Activated CD8-positive, alpha-beta memory T cell treated with anti-CD3 and anti-CD28 coated beads, Interleukin-2, amount 10 ng/mL, durations not matched to agents 7 days and 5 days (primary cell): ENCODE results near the gene FGD5. TPM values are rescaled to one million over a fixed set of nuclear protein-coding genes. Genes with fewer than 3 reads are reported as not detected.

Experiments
- ATAC-seq: fragments of 150-1000 bp; cut with Tn5 transposase; one replicate; pipeline ENCODE4 v1.10.0; 2021; ENCODE audit warnings: moderate library complexity
- CTCF ChIA-PET: fragments of 350-600 bp; sonication (Branson Sonifier 250); formaldehyde crosslinking; loops from one replicate; lab custom pipeline; 2021; ENCODE audit warnings: antibody characterized with exemption; lab: Charles Lee
- DNase-seq: peaks from one replicate; pipeline ENCODE4 v3.0.0-alpha.2; 2020
- H3K27ac Mint-ChIP-seq: one replicate; pipeline ENCODE4 v1.8.0; 2021; ENCODE audit warnings: mild to moderate bottlenecking, mixed read lengths
- H3K27me3 Mint-ChIP-seq: one replicate; pipeline ENCODE4 v1.8.0; 2021; ENCODE audit warnings: mixed read lengths
- H3K36me3 Mint-ChIP-seq: one replicate; pipeline ENCODE4 v1.8.0; 2021; ENCODE audit warnings: mild to moderate bottlenecking, mixed read lengths
- H3K4me1 Mint-ChIP-seq: one replicate; pipeline ENCODE4 v1.8.0; 2021; ENCODE audit warnings: mixed read lengths
- H3K4me3 Mint-ChIP-seq: one replicate; pipeline ENCODE4 v1.8.0; 2021; ENCODE audit warnings: mild to moderate bottlenecking, moderate library complexity, mixed read lengths
- H3K9me3 Mint-ChIP-seq: one replicate; pipeline ENCODE4 v1.8.0; 2022; ENCODE audit warnings: low read depth, mixed read lengths
- total RNA-seq, 2 experiments: library from RNA; stranded (reverse); gene quantifications; one replicate each; pipeline ENCODE4 v1.2.3, GENCODE V29; 2021

FGD5 gene
- total RNA-seq, 2 experiments from 2014 or later, result not detected

DNA sequence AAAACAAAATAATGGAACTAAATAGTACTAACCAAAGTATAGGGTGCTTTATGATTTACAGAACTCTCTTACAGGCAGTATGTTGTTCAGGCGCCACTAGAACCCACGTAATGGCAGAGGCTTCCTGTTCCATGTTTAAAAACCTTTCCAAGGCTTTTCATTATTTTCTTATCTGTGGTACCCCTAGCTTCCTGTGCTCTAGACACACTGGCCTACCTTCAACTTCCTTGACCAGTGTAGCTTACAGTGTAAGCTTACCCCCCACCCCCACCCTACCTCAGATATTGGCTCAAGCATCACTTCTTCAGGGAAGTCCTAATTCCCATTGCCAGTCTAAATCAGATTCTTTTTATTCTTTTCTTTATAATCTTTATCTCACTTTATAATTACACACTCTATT is 131.5 kb downstream of the FGD5 start:
- Mint-ChIP-seq H3K36me3 (peaks cover 22% of the 10 kb centered on the region), H3K9me3 (no peaks in the 10 kb centered on the region), H3K27ac (no peak overlapping the region), H3K27me3 (no peaks in the 10 kb centered on the region), H3K4me1 (peaks cover 45% of the 10 kb centered on the region), H3K4me3 (no peak overlapping the region)
- DNase-seq (no peak), ATAC-seq (no peak)
- CTCF ChIA-PET, result interaction anchor here (1.1 kb wide), 1 partner anchor 25 kb away, joined by 3 read pairs; no protein-coding TSS in a partner anchor

DNA sequence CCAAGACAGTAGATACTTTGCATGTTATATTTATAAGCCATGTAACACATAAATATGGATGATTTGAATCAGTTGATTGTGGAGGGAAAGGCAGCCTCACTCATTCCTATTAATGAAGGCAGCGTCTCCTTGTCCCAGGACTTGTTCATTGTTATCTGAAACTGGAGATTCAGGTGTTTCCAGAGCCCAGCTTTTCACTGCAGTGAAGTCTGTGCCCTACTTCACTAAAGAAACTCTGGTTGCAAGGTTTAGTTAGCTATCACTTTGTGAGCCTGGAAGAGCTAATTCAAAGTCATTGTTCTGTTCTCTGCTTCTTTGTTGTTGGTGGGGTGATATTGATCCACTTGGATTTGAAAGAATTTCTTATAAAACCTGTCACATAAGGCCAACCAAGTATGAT is 138.4 kb downstream of the FGD5 start:
- CTCF ChIA-PET, result interaction anchor here (1.4 kb wide), 1 partner anchor 36 kb away, joined by 3 read pairs; no protein-coding TSS in a partner anchor
- ATAC-seq (no peak), DNase-seq (no peak)
- H3K27me3 Mint-ChIP-seq, result no peaks in the 10 kb centered on the region
- peaks cover 53% of the 10 kb centered on the region for H3K4me1 Mint-ChIP-seq
- peaks cover 22% of the 10 kb centered on the region for H3K36me3 Mint-ChIP-seq
- no peak overlapping the region for H3K27ac Mint-ChIP-seq
- no peaks in the 10 kb centered on the region for H3K9me3 Mint-ChIP-seq
- H3K4me3 Mint-ChIP-seq, result no peak overlapping the region

DNA sequence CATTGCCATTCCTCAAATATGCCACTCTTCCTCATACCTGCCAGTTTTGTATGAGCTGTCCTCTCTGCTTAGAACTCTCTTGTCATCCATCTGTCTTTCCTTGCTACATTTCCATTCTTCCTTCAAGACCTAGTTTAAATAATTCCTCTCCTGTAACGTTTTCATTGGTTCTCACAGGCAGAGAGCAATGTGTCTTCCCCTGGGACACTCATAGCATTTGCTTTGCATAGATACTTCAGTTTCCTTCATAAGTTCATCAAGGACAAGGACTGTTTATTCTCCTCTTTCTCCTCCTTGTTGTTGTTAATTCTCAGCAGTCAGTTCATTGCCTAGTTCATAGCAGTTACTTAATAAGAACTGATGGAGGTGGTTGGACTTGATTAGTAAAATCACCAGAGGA is 139.2 kb downstream of the FGD5 start:
- Mint-ChIP-seq H3K9me3 (no peaks in the 10 kb centered on the region), H3K36me3 (peaks cover 27% of the 10 kb centered on the region), H3K27ac (peak overlapping the region; percentile 22), H3K4me1 (peaks cover 53% of the 10 kb centered on the region), H3K27me3 (no peaks in the 10 kb centered on the region), H3K4me3 (no peak overlapping the region)
- ATAC-seq (no peak), DNase-seq (no peak)
- CTCF ChIA-PET, result interaction anchor here (1.2 to 1.6 kb wide), 2 partner anchors 11 to 14 kb away, joined by 3 read pairs; partner anchors contain the start of gene NR2C2

GRCh38 chr3:14959359-14959943 is 140.7 kb downstream of the FGD5 start:
- peak overlapping the region; percentile 95 for H3K27ac Mint-ChIP-seq
- peak overlapping the region; percentile 85 for H3K4me3 Mint-ChIP-seq
- H3K27me3 Mint-ChIP-seq, result no peaks in the 10 kb centered on the region
- CTCF ChIA-PET, result interaction anchor here (1.6 to 1.7 kb wide), 3 partner anchors 11 to 90 kb away, joined by 3 to 4 read pairs (median 3); partner anchors contain the start of gene NR2C2
- peak; percentile 77 for ATAC-seq
- peaks cover 50% of the 10 kb centered on the region for H3K4me1 Mint-ChIP-seq
- peaks cover 28% of the 10 kb centered on the region for H3K36me3 Mint-ChIP-seq
- DNase-seq, result no peak
- H3K9me3 Mint-ChIP-seq, result no peaks in the 10 kb centered on the region

DNA sequence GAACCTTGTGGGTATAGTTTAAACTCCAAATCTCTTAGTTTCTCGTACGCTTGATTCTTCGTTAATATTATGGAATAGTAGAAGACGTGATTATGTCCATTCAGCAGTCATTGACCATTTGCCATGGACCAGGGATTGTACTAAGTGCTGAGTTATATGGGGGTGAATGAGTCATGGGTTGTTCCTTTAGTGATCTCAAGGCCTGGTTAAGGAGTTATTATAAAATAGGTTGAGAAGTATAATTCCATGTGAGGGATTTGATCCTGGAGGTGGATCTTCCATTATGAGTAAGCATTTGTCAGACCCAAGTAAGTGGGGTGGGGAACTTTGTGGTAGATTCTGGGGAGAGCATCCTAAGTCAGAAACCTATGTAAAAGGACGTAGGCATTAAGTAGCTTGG is 144.0 kb downstream of the FGD5 start:
- Mint-ChIP-seq H3K27me3 (no peaks in the 10 kb centered on the region), H3K9me3 (peaks cover 5% of the 10 kb centered on the region), H3K36me3 (peaks cover 40% of the 10 kb centered on the region), H3K4me3 (no peak overlapping the region), H3K27ac (no peak overlapping the region), H3K4me1 (peaks cover 25% of the 10 kb centered on the region)
- ATAC-seq (no peak), DNase-seq (no peak)
- CTCF ChIA-PET, result no interaction called here

DNA sequence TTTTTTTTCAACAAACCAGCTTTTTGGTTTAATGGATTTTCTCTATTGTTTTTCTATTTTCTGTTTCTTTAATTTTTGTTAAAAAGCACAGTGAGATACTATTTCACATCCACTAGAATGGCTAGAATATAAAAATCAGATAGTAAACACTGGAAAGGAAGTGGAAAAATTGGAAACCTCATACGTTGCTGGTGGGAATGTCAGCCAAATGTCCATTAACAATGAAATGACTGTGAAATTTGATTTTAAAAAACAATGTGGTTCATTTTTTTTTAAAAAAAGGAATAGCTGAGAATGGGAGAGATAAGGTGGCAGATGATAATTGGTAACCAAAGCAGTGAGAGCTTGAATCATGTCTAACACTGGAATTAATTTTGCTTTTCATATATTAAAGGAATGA is 148.5 kb downstream of the FGD5 start:
- Mint-ChIP-seq H3K9me3 (peaks cover 5% of the 10 kb centered on the region), H3K27me3 (no peaks in the 10 kb centered on the region), H3K36me3 (peaks cover 36% of the 10 kb centered on the region), H3K4me1 (peaks cover 2% of the 10 kb centered on the region), H3K4me3 (no peak overlapping the region), H3K27ac (no peak overlapping the region)
- ATAC-seq, result no peak
- CTCF ChIA-PET, result interaction anchor here (1.2 kb wide), 1 partner anchor 21 kb away, joined by 5 read pairs; the partner anchor contains the start of gene NR2C2
- DNase-seq, result no peak

GRCh38 chr3:14969671-14970070 is 150.9 kb downstream of the FGD5 start:
- H3K27me3 Mint-ChIP-seq, result no peaks in the 10 kb centered on the region
- CTCF ChIA-PET, result no interaction called here
- no peak overlapping the region for H3K4me3 Mint-ChIP-seq
- peaks cover 7% of the 10 kb centered on the region for H3K4me1 Mint-ChIP-seq
- DNase-seq (no peak), ATAC-seq (no peak)
- H3K27ac Mint-ChIP-seq, result no peak overlapping the region
- H3K9me3 Mint-ChIP-seq, result peaks cover 5% of the 10 kb centered on the region
- H3K36me3 Mint-ChIP-seq, result peaks cover 46% of the 10 kb centered on the region

GRCh38 chr3:14976317-14976716 is 157.6 kb downstream of the FGD5 start:
- CTCF ChIA-PET, result no interaction called here
- H3K4me3 Mint-ChIP-seq, result no peak overlapping the region
- H3K27me3 Mint-ChIP-seq, result no peaks in the 10 kb centered on the region
- H3K4me1 Mint-ChIP-seq, result peaks cover 17% of the 10 kb centered on the region
- DNase-seq, result no peak
- no peaks in the 10 kb centered on the region for H3K9me3 Mint-ChIP-seq
- no peak for ATAC-seq
- H3K27ac Mint-ChIP-seq, result no peak overlapping the region
- peaks cover 44% of the 10 kb centered on the region for H3K36me3 Mint-ChIP-seq

- H3K36me3 Mint-ChIP-seq, result peaks cover 28% of the 10 kb centered on the region
- DNase-seq, result no peak
- no peaks in the 10 kb centered on the region for H3K27me3 Mint-ChIP-seq
- no peak overlapping the region for H3K4me3 Mint-ChIP-seq
- ATAC-seq, result no peak
- H3K9me3 Mint-ChIP-seq, result peaks cover 2% of the 10 kb centered on the region
- H3K4me1 Mint-ChIP-seq, result peaks cover 11% of the 10 kb centered on the region
- CTCF ChIA-PET, result interaction anchor here (0.7 kb wide), 1 partner anchor 9 kb away, joined by 3 read pairs; no protein-coding TSS in a partner anchor
- no peak overlapping the region for H3K27ac Mint-ChIP-seq
Observed at GRCh38 chr3:14980689-14981088, 161.9 kb downstream of the FGD5 start.

Other genes starting within 250 kb of the FGD5 start
- gene CCDC174, start 167.2 kb upstream of the FGD5 start, total RNA-seq, result 10 to 100 TPM; 18.7 to 21.2 TPM
- under 1 TPM in 1 of 2 experiments, not detected in 1; 0.16 TPM for gene C3orf20, start 143.8 kb upstream of the FGD5 start, total RNA-seq
- 10 to 100 TPM; 56.5 to 69.7 TPM for gene NR2C2, start 128.6 kb downstream of the FGD5 start, total RNA-seq
- 10 to 100 TPM; 65.3 to 66.9 TPM for gene MRPS25, start 246.4 kb downstream of the FGD5 start, total RNA-seq